ENCODE data around the gene LRCH2. TPM values are rescaled to one million over a fixed set of nuclear protein-coding genes. Genes with fewer than 3 reads are reported as not detected.

LRCH2 gene
- total and polyA plus RNA-seq, 11 donors = 0.49 to 2.4 (median 1.1) TPM

GRCh38 chrX:115174548-115174947 is 59.3 kb downstream of the LRCH2 start:
- H3K36me3 ChIP-seq = peaks cover 0 to 3% (median 0%) of the 10 kb centered on the region in 9 donors
- H3K4me1 ChIP-seq = no peaks in the 10 kb centered on the region
- TF ChIP-seq POLR2A (IDR thresholded peaks at IDR 0.05) (no peak), CTCF (IDR thresholded peaks at IDR 0.05) (no peak)
- DNase-seq = no peak
- H3K27ac ChIP-seq = no peak overlapping the region
- H3K27me3 ChIP-seq = no peaks in the 10 kb centered on the region
- 71 to 87% (median 74%) methylated on average over 3 of the region's 3 CpGs for WGBS, 4 donors
- no peak for ATAC-seq
- H3K4me3 ChIP-seq = no peak overlapping the region
- no peaks in the 10 kb centered on the region for H3K9me3 ChIP-seq
- intact Hi-C loops (cut with DNase I) = no loop called here

GRCh38 chrX:115173181-115173580 is 60.7 kb downstream of the LRCH2 start:
- no peaks in the 10 kb centered on the region for H3K36me3 ChIP-seq
- ATAC-seq (no peak), DNase-seq (no peak)
- 53 to 66% (median 54%) methylated on average over 9 of the region's 9 CpGs for WGBS, 4 donors
- H3K9me3 ChIP-seq = no peaks in the 10 kb centered on the region
- H3K4me3 ChIP-seq = no peak overlapping the region
- no peak overlapping the region for H3K27ac ChIP-seq
- intact Hi-C loops (cut with DNase I) = no loop called here
- TF ChIP-seq POLR2A (IDR thresholded peaks at IDR 0.05) = no peak
- no peak for TF ChIP-seq CTCF (IDR thresholded peaks at IDR 0.05)
- peaks cover 0 to 6% (median 0%) of the 10 kb centered on the region in 9 donors for H3K27me3 ChIP-seq
- no peaks in the 10 kb centered on the region for H3K4me1 ChIP-seq

DNA sequence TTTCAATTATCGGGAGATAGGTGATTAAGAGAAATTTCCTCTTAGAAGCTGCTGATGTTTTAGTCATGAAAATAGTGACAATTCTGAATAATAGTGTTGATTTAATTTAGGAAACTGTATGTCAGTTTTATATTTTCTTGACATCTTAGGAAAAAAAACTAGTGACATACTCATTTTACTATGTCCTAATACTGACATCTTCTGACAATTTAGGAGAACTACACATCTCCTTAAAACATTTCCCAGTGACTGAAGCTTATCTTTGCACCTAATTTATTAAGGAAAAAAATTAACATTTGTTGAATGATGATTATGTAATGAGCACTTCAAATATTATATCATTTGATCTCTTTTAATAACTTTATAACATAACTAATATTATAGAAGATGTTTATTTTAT is 86.7 kb downstream of the LRCH2 start:
- H3K27me3 ChIP-seq = peaks cover 0 to 8% (median 0%) of the 10 kb centered on the region in 9 donors
- H3K9me3 ChIP-seq = no peaks in the 10 kb centered on the region
- H3K36me3 ChIP-seq = peaks cover 0 to 4% (median 0%) of the 10 kb centered on the region in 9 donors
- TF ChIP-seq CTCF (IDR thresholded peaks at IDR 0.05) (peak in 11 of 12 donors; percentile 35 to 63 (median 54)), POLR2A (IDR thresholded peaks at IDR 0.05) (no peak)
- no peak overlapping the region for H3K27ac ChIP-seq
- 80 to 92% (median 87%) methylated on average over 1 of the region's 1 CpG for WGBS, 4 donors
- no peak for ATAC-seq
- no peak for DNase-seq
- H3K4me3 ChIP-seq = no peak overlapping the region
- H3K4me1 ChIP-seq = no peaks in the 10 kb centered on the region
- intact Hi-C loops (cut with DNase I) = loop anchor here in 9 of 10 donors (5.0 to 10.0 kb wide), 3 partner anchors 522 to 535 kb away; no protein-coding TSS in a partner anchor

DNA sequence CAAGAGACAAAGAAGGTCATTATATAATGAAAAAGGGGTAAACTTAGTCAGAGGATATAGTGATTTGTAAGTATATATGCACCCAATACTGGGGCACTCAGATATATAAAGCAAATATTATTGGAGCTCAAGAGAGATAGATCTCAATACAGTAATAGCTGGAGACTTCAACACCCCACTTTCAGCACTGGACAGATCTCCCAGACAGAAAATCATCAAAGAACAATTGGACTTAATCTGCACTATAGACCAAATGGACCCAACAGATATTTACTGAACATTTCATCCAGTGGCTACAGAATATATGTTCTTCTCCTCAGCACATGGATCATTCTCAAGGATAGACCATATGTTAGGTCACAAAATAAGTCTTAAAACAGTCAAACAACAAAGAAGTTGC is 91.8 kb downstream of the LRCH2 start:
- H3K36me3 ChIP-seq = peaks cover 0 to 4% (median 0%) of the 10 kb centered on the region in 9 donors
- no peak for TF ChIP-seq POLR2A (IDR thresholded peaks at IDR 0.05)
- TF ChIP-seq CTCF (IDR thresholded peaks at IDR 0.05) = no peak
- peaks cover 0 to 11% (median 0%) of the 10 kb centered on the region in 12 donors for H3K9me3 ChIP-seq
- no peak overlapping the region for H3K4me3 ChIP-seq
- no peak for DNase-seq
- intact Hi-C loops (cut with DNase I) = loop anchor here in 6 of 10 donors (10.0 kb wide), 2 partner anchors 517 to 527 kb away; no protein-coding TSS in a partner anchor
- H3K4me1 ChIP-seq = no peaks in the 10 kb centered on the region
- H3K27ac ChIP-seq = no peak overlapping the region
- no peak for ATAC-seq
- peaks cover 0 to 4% (median 0%) of the 10 kb centered on the region in 9 donors for H3K27me3 ChIP-seq
